Stimulated activated naive CD8-positive, alpha-beta T cell treated with anti-CD3 and anti-CD28 coated beads, Interleukin-15, amount 100 ng/mL, for 72 hours (primary cell): ENCODE data around the gene ARSI.

Source experiments
- ATAC-seq: fragments of 150-1000 bp; cut with Tn5 transposase; 2 replicates; pipeline ENCODE4 v1.10.0; 2021; ENCODE audit warnings: mild to moderate bottlenecking, moderate library complexity
- DNase-seq, 2 donors: peaks; one replicate each; pipeline ENCODE4 v3.0.0; 2021 to 2022
- H3K27ac Mint-ChIP-seq, 2 donors: one replicate each; pipeline ENCODE4 v1.8.0; 2022; ENCODE audit warnings: mild to moderate bottlenecking in 2 of 2, mixed read lengths in 2 of 2, moderate library complexity in 2 of 2
- H3K27me3 Mint-ChIP-seq: one replicate; pipeline ENCODE4 v1.8.0; 2022; ENCODE audit warnings: mixed read lengths
- H3K4me1 Mint-ChIP-seq: one replicate; pipeline ENCODE4 v1.8.0; 2022; ENCODE audit warnings: mild to moderate bottlenecking, mixed read lengths
- H3K4me3 Mint-ChIP-seq, 2 donors: one replicate each; pipeline ENCODE4 v1.8.0; 2022; ENCODE audit warnings: mild to moderate bottlenecking in 2 of 2, mixed read lengths in 2 of 2, moderate library complexity in 1 of 2
- H3K9me3 Mint-ChIP-seq, 2 donors: one replicate each; pipeline ENCODE4 v1.8.0; 2022; ENCODE audit warnings: mixed read lengths in 2 of 2

ARSI gene

GRCh38 chr5:150335778-150336177, 33.1 kb upstream of the ARSI start:
- Mint-ChIP-seq H3K27me3 (no peaks in the 10 kb centered on the region), H3K4me1 (peaks cover 9% of the 10 kb centered on the region), H3K9me3 (no peaks in the 10 kb centered on the region), H3K27ac (peak overlapping the region in 1 of 2 donors; percentile 20), H3K4me3 (no peak overlapping the region)
- ATAC-seq = no peak
- DNase-seq = no peak

- ATAC-seq (no peak), DNase-seq (no peak)
- peaks cover 9% of the 10 kb centered on the region for H3K4me1 Mint-ChIP-seq
- H3K4me3 Mint-ChIP-seq = no peak overlapping the region
- no peaks in the 10 kb centered on the region for H3K27me3 Mint-ChIP-seq
- H3K27ac Mint-ChIP-seq = no peak overlapping the region
- H3K9me3 Mint-ChIP-seq = no peaks in the 10 kb centered on the region
Observed at GRCh38 chr5:150333400-150333799, 30.7 kb upstream of the ARSI start.

- DNase-seq (no peak), ATAC-seq (no peak)
- Mint-ChIP-seq H3K4me3 (no peak overlapping the region), H3K4me1 (peaks cover 9% of the 10 kb centered on the region), H3K27ac (no peak overlapping the region), H3K9me3 (no peaks in the 10 kb centered on the region), H3K27me3 (peaks cover 7% of the 10 kb centered on the region)
Observed at GRCh38 chr5:150329881-150330876, 27.5 kb upstream of the ARSI start.

GRCh38 chr5:150329038-150329437, 26.3 kb upstream of the ARSI start:
- H3K4me1 Mint-ChIP-seq = peaks cover 9% of the 10 kb centered on the region
- DNase-seq = no peak
- ATAC-seq = no peak
- H3K9me3 Mint-ChIP-seq = no peaks in the 10 kb centered on the region
- H3K27me3 Mint-ChIP-seq = peaks cover 7% of the 10 kb centered on the region
- no peak overlapping the region for H3K27ac Mint-ChIP-seq
- H3K4me3 Mint-ChIP-seq = no peak overlapping the region

GRCh38 chr5:150328515-150328914, 25.8 kb upstream of the ARSI start:
- H3K9me3 Mint-ChIP-seq = no peaks in the 10 kb centered on the region
- peaks cover 7% of the 10 kb centered on the region for H3K27me3 Mint-ChIP-seq
- H3K27ac Mint-ChIP-seq = no peak overlapping the region
- H3K4me3 Mint-ChIP-seq = no peak overlapping the region
- no peak for ATAC-seq
- DNase-seq = no peak
- peaks cover 9% of the 10 kb centered on the region for H3K4me1 Mint-ChIP-seq

- H3K27ac Mint-ChIP-seq = no peak overlapping the region
- no peak for DNase-seq
- no peak overlapping the region for H3K4me3 Mint-ChIP-seq
- no peaks in the 10 kb centered on the region for H3K9me3 Mint-ChIP-seq
- peaks cover 7% of the 10 kb centered on the region for H3K27me3 Mint-ChIP-seq
- H3K4me1 Mint-ChIP-seq = peaks cover 9% of the 10 kb centered on the region
- no peak for ATAC-seq
Observed at GRCh38 chr5:150327139-150327538, 24.4 kb upstream of the ARSI start.

- Mint-ChIP-seq H3K27me3 (peaks cover 7% of the 10 kb centered on the region), H3K4me3 (no peak overlapping the region), H3K4me1 (peaks cover 9% of the 10 kb centered on the region), H3K27ac (no peak overlapping the region), H3K9me3 (no peaks in the 10 kb centered on the region)
- ATAC-seq = no peak
- no peak for DNase-seq
Observed at GRCh38 chr5:150326707-150327106, 24.0 kb upstream of the ARSI start.

- Mint-ChIP-seq H3K4me3 (no peak overlapping the region), H3K4me1 (peaks cover 6% of the 10 kb centered on the region), H3K27ac (no peak overlapping the region), H3K9me3 (no peaks in the 10 kb centered on the region), H3K27me3 (peaks cover 7% of the 10 kb centered on the region)
- DNase-seq (no peak), ATAC-seq (no peak)
Observed at GRCh38 chr5:150325426-150325825, 22.7 kb upstream of the ARSI start.

GRCh38 chr5:150323819-150324218, 21.1 kb upstream of the ARSI start:
- DNase-seq = no peak
- no peaks in the 10 kb centered on the region for H3K4me1 Mint-ChIP-seq
- peaks cover 7% of the 10 kb centered on the region for H3K27me3 Mint-ChIP-seq
- no peak for ATAC-seq
- no peaks in the 10 kb centered on the region for H3K9me3 Mint-ChIP-seq
- no peak overlapping the region for H3K4me3 Mint-ChIP-seq
- H3K27ac Mint-ChIP-seq = no peak overlapping the region

GRCh38 chr5:150323092-150323491, 20.4 kb upstream of the ARSI start:
- no peaks in the 10 kb centered on the region for H3K9me3 Mint-ChIP-seq
- no peak overlapping the region for H3K27ac Mint-ChIP-seq
- no peaks in the 10 kb centered on the region for H3K4me1 Mint-ChIP-seq
- ATAC-seq (no peak), DNase-seq (no peak)
- H3K27me3 Mint-ChIP-seq = peaks cover 15% of the 10 kb centered on the region
- H3K4me3 Mint-ChIP-seq = no peak overlapping the region

- no peak for ATAC-seq
- DNase-seq = no peak
- Mint-ChIP-seq H3K27ac (no peak overlapping the region), H3K9me3 (no peaks in the 10 kb centered on the region), H3K4me3 (no peak overlapping the region), H3K27me3 (peaks cover 18% of the 10 kb centered on the region), H3K4me1 (no peaks in the 10 kb centered on the region)
Observed at GRCh38 chr5:150322202-150322601, 19.5 kb upstream of the ARSI start.

GRCh38 chr5:150321784-150322183, 19.1 kb upstream of the ARSI start:
- Mint-ChIP-seq H3K4me1 (no peaks in the 10 kb centered on the region), H3K9me3 (no peaks in the 10 kb centered on the region), H3K4me3 (no peak overlapping the region), H3K27me3 (peaks cover 18% of the 10 kb centered on the region), H3K27ac (peak overlapping the region in 1 of 2 donors; percentile 36)
- DNase-seq (no peak), ATAC-seq (no peak)

GRCh38 chr5:150321211-150321610, 18.5 kb upstream of the ARSI start:
- Mint-ChIP-seq H3K4me1 (no peaks in the 10 kb centered on the region), H3K27me3 (peaks cover 18% of the 10 kb centered on the region), H3K9me3 (no peaks in the 10 kb centered on the region), H3K4me3 (no peak overlapping the region), H3K27ac (no peak overlapping the region)
- no peak for DNase-seq
- ATAC-seq = no peak

GRCh38 chr5:150320044-150320613, 17.4 kb upstream of the ARSI start:
- no peak for ATAC-seq
- H3K27ac Mint-ChIP-seq = no peak overlapping the region
- no peaks in the 10 kb centered on the region for H3K9me3 Mint-ChIP-seq
- DNase-seq = no peak
- H3K27me3 Mint-ChIP-seq = peaks cover 11% of the 10 kb centered on the region
- no peak overlapping the region for H3K4me3 Mint-ChIP-seq
- no peaks in the 10 kb centered on the region for H3K4me1 Mint-ChIP-seq

GRCh38 chr5:150319484-150319790, 16.7 kb upstream of the ARSI start:
- no peaks in the 10 kb centered on the region for H3K4me1 Mint-ChIP-seq
- DNase-seq = no peak
- no peak overlapping the region for H3K4me3 Mint-ChIP-seq
- no peaks in the 10 kb centered on the region for H3K9me3 Mint-ChIP-seq
- peaks cover 11% of the 10 kb centered on the region for H3K27me3 Mint-ChIP-seq
- no peak overlapping the region for H3K27ac Mint-ChIP-seq
- ATAC-seq = no peak

GRCh38 chr5:150318613-150319483, 16.1 kb upstream of the ARSI start:
- no peak for DNase-seq
- H3K9me3 Mint-ChIP-seq = no peaks in the 10 kb centered on the region
- peaks cover 11% of the 10 kb centered on the region for H3K27me3 Mint-ChIP-seq
- no peak overlapping the region for H3K4me3 Mint-ChIP-seq
- no peaks in the 10 kb centered on the region for H3K4me1 Mint-ChIP-seq
- peak overlapping the region in 1 of 2 donors; percentile 48 for H3K27ac Mint-ChIP-seq
- ATAC-seq = no peak
